HG02623 (cell line): ENCODE data around the gene MYBPHL.

Experiments used
- ATAC-seq: cut with Tn5 transposase; IDR thresholded peaks from one replicate; pipeline ENCODE4 v1.9.1; 2021; ENCODE audit warnings: moderate library complexity; ENCODE audit not compliant: unreplicated experiment

MYBPHL gene

GRCh38 chr1:109253803-109254620, 52.8 kb downstream of the MYBPHL start:
- ATAC-seq, result no peak

GRCh38 chr1:109252893-109253802, 53.7 kb downstream of the MYBPHL start:
- ATAC-seq, result no peak

- ATAC-seq, result no peak
These were observed 54.5 kb downstream of the MYBPHL start for GRCh38 chr1:109252167-109252892.

- no peak for ATAC-seq
These were observed 55.3 kb downstream of the MYBPHL start for GRCh38 chr1:109251277-109252166.

- no peak for ATAC-seq
These were observed 56.1 kb downstream of the MYBPHL start for GRCh38 chr1:109250454-109251276.

GRCh38 chr1:109249654-109250401, 57.0 kb downstream of the MYBPHL start:
- ATAC-seq, result peak; percentile 30

- ATAC-seq, result peak; percentile 68
These were observed 57.8 kb downstream of the MYBPHL start, which contains the start of gene CELSR2 for GRCh38 chr1:109248797-109249629. CELSR2 (plus strand) TSS chr1:109249539; CDS start chr1:109250080, 541 bp downstream.

- ATAC-seq, result no peak
These were observed 58.4 kb downstream of the MYBPHL start for GRCh38 chr1:109248444-109248796.

GRCh38 chr1:109247401-109248365, 59.1 kb downstream of the MYBPHL start:
- no peak for ATAC-seq

GRCh38 chr1:109246141-109246551, 60.7 kb downstream of the MYBPHL start:
- no peak for ATAC-seq

- ATAC-seq, result no peak
These were observed 62.8 kb downstream of the MYBPHL start for GRCh38 chr1:109243860-109244552.

GRCh38 chr1:109243221-109243620, 63.6 kb downstream of the MYBPHL start:
- no peak for ATAC-seq

- no peak for ATAC-seq
These were observed 64.4 kb downstream of the MYBPHL start for GRCh38 chr1:109242387-109242786.
